NCI-H2107 (cell line): ENCODE measurements around the gene MYL9.
"Not testable (repeated sequence)": the region's sequence is repeated elsewhere in the genome, so short reads cannot be mapped to it uniquely, and the experiment has no call there.

Experiments used
- DNase-seq: peaks from one replicate; lab custom pipeline; 2025; lab: John Stamatoyannopoulos, UW

The MYL9 gene

GRCh38 chr20:36549628-36549941, 8.3 kb downstream of the MYL9 start:
- DNase-seq, result no peak

- DNase-seq, result no peak
Measured at GRCh38 chr20:36549942-36550789, 8.8 kb downstream of the MYL9 start.

- DNase-seq, result no peak
Measured at GRCh38 chr20:36550790-36551299, 9.5 kb downstream of the MYL9 start.

GRCh38 chr20:36555248-36555647, 13.9 kb downstream of the MYL9 start:
- no peak for DNase-seq

- no peak for DNase-seq
Measured at GRCh38 chr20:36562724-36563123, 21.4 kb downstream of the MYL9 start.

GRCh38 chr20:36563374-36563773, 22.1 kb downstream of the MYL9 start:
- DNase-seq, result no peak

- not testable (repeated sequence) for DNase-seq
Measured at GRCh38 chr20:36564078-36564725, 22.9 kb downstream of the MYL9 start.

GRCh38 chr20:36564726-36565121, 23.4 kb downstream of the MYL9 start:
- DNase-seq, result not testable (repeated sequence)

GRCh38 chr20:36565520-36565919, 24.2 kb downstream of the MYL9 start:
- no peak for DNase-seq

GRCh38 chr20:36569847-36570429, 28.6 kb downstream of the MYL9 start:
- DNase-seq, result no peak

GRCh38 chr20:36571564-36572504, 30.5 kb downstream of the MYL9 start:
- DNase-seq, result no peak

GRCh38 chr20:36572701-36573102, 31.4 kb downstream of the MYL9 start:
- no peak for DNase-seq

GRCh38 chr20:36573103-36573797, 31.9 kb downstream of the MYL9 start, which contains the start of gene TGIF2:
TSS of gene TGIF2 (plus strand) at chr20:36573597. CDS start at chr20:36578775, 5,178 bp downstream.
- no peak for DNase-seq

- no peak for DNase-seq
Measured at GRCh38 chr20:36573798-36574365, 32.6 kb downstream of the MYL9 start.

GRCh38 chr20:36574366-36575135, 33.2 kb downstream of the MYL9 start:
- DNase-seq, result no peak

GRCh38 chr20:36576081-36576445, 34.7 kb downstream of the MYL9 start:
- DNase-seq, result no peak

- no peak for DNase-seq
Measured at GRCh38 chr20:36578356-36579041, 37.2 kb downstream of the MYL9 start.

- DNase-seq, result no peak
Measured at GRCh38 chr20:36579996-36580545, 38.8 kb downstream of the MYL9 start.

- DNase-seq, result no peak
Measured at GRCh38 chr20:36582322-36582721, 41.0 kb downstream of the MYL9 start.
